ENCODE data around the gene LYRM9. TPM values are rescaled to one million over a fixed set of nuclear protein-coding genes. Genes with fewer than 3 reads are reported as not detected.

The LYRM9 gene
- total and polyA plus RNA-seq, 2 of the 8 experiments (the other 6 are each of a cell fraction or from before 2014, with no cell fraction given) = 4.3 to 5.2 TPM

GRCh38 chr17:27892542-27892865, 661 bp downstream of the LYRM9 start:
- no peak for FAIRE-seq
- TF ChIP-seq SUZ12 (IDR thresholded peaks at IDR 0.05; ENCODE audit: low read length) = no peak
- TF ChIP-seq CBX8 (IDR thresholded peaks at IDR 0.05; ENCODE audit: borderline replicate concordance, low read depth, low read length) = no peak
- TF ChIP-seq BACH1 (IDR thresholded peaks at IDR 0.05; ENCODE audit: low read length) = no peak
- no peak for TF ChIP-seq FOSL1 (IDR thresholded peaks at IDR 0.05; ENCODE audit: insufficient read depth, low read depth, low read length)
- TF ChIP-seq GABPA (IDR thresholded peaks at IDR 0.05; ENCODE audit: borderline replicate concordance, insufficient read depth, low read length) = no peak
- no peak for TF ChIP-seq ASH2L (IDR thresholded peaks at IDR 0.05; ENCODE audit: low read length)
- TF ChIP-seq ATF2 (IDR thresholded peaks at IDR 0.05; ENCODE audit: low read length) = no peak
- no peak for TF ChIP-seq SIX5 (IDR thresholded peaks at IDR 0.05; ENCODE audit: low read depth, low read length)
- TF ChIP-seq KDM1A (IDR thresholded peaks at IDR 0.05; ENCODE audit: borderline replicate concordance, low read length) = no peak
- TF ChIP-seq SP1 (IDR thresholded peaks at IDR 0.05; ENCODE audit: low read depth, low read length) = no peak
- Histone ChIP-seq H2AFZ (ENCODE audit: low read length) (no peak overlapping the region), H2BK15ac (ENCODE audit: low read length) (no peak overlapping the region), H3K4me2 (ENCODE audit: insufficient read depth in 1 of 2, low read depth in 2 of 2, low read length in 2 of 2) (peak overlapping the region; percentile 51 to 72), H2BK5ac (ENCODE audit: low read depth, low read length) (peak overlapping the region; percentile 9; the same call in 1 of the 2 replicates), H2AK5ac (ENCODE audit: low read depth, low read length) (no peak overlapping the region), H3K56ac (replicated peaks; ENCODE audit: insufficient read length, low read depth, low read length) (no peak overlapping the region), H4K20me1 (replicated peaks in 1 of 2; ENCODE audit: control insufficient read depth in 1 of 2, insufficient read depth in 2 of 2, low read length in 2 of 2) (no peaks in the 10 kb centered on the region), H3K4me3 (ENCODE audit: extremely low read depth in 1 of 4, insufficient read depth in 2 of 4, low read depth in 3 of 4, low read length in 4 of 4) (peak overlapping the region; percentile 42 to 63 (median 61); a peak in 7 of 8 replicates), H3K23me2 (ENCODE audit: low read depth, low read length) (peaks cover 3% of the 10 kb centered on the region; the same call in 1 of the 2 replicates), H3K9me3 (ENCODE audit: insufficient read depth in 2 of 2, low read depth in 1 of 2, low read length in 1 of 2) (no peaks in the 10 kb centered on the region), H3K27me3 (replicated peaks in 1 of 4; ENCODE audit: control insufficient read depth in 3 of 4, extremely low read depth in 1 of 4, insufficient read depth in 3 of 4, low read length in 3 of 4) (peaks cover 0 to 6% (median 0%) of the 10 kb centered on the region in 4 experiments; a peak in 2 of 7 replicates), H3K4ac (replicated peaks; ENCODE audit: insufficient read length, low read depth, low read length) (no peak overlapping the region), H3K36me3 (ENCODE audit: control insufficient read depth in 2 of 4, insufficient read depth in 4 of 4, low read length in 3 of 4) (no peaks in the 10 kb centered on the region), H3K9ac (replicated peaks in 1 of 4; ENCODE audit: extremely low read depth in 1 of 4, low read depth in 3 of 4, low read length in 3 of 4) (no peak overlapping the region), H3K79me1 (ENCODE audit: low read depth, low read length) (no peaks in the 10 kb centered on the region), H3K14ac (ENCODE audit: insufficient read length) (no peak overlapping the region), H3K27ac (ENCODE audit: low read depth, low read length) (no peak overlapping the region), H2BK20ac (ENCODE audit: low read length) (no peak overlapping the region), H3K18ac (ENCODE audit: extremely low read depth, low read length) (no peak overlapping the region), H4K8ac (ENCODE audit: extremely low read depth, insufficient read depth, low read length) (no peak overlapping the region), H2BK12ac (ENCODE audit: low read depth, low read length) (no peak overlapping the region), H4K5ac (ENCODE audit: insufficient read length, low read depth, low read length) (no peak overlapping the region), H3K23ac (ENCODE audit: insufficient read length) (no peak overlapping the region), H3K79me2 (ENCODE audit: control insufficient read depth in 1 of 2, insufficient read depth in 2 of 2, low read length in 2 of 2) (no peaks in the 10 kb centered on the region), H2BK120ac (replicated peaks; ENCODE audit: low read depth, low read length) (no peak overlapping the region), H3K4me1 (replicated peaks in 1 of 4; ENCODE audit: control insufficient read depth in 3 of 4, insufficient read depth in 4 of 4, low read length in 3 of 4) (peaks cover 6 to 35% (median 22%) of the 10 kb centered on the region in 4 experiments; a peak in 6 of 7 replicates), H4K91ac (replicated peaks; ENCODE audit: insufficient read length, low read length) (no peak overlapping the region)
- ChIA-PET POLR2A (ENCODE audit: partially characterized antibody) (interaction anchor here (1.0 to 1.8 kb wide), 2 partner anchors 8 to 13 kb away, joined by 3 to 6 read pairs; no protein-coding TSS in a partner anchor), CTCF (ENCODE audit: partially characterized antibody) (interaction anchor here (0.6 to 2.2 kb wide), 11 partner anchors 10 to 356 kb away, joined by 3 to 9 read pairs (median 4); no protein-coding TSS in a partner anchor)
- no peak for DNase-seq (ENCODE audit: low read depth in 1 of 2, low spot score in 2 of 2)
- WGBS, 2 experiments (ENCODE audit: extremely low coverage in 1 of 2, insufficient coverage in 1 of 2, insufficient read length in 1 of 2, insufficient replicate concordance in 2 of 2, low coverage in 1 of 2, low lambda C conversion rate in 2 of 2, missing lambda C conversion rate in 1 of 2) = 80% methylated on average over 3 of the region's 3 CpGs; no CpG with 5 or more reads in 1 of the 2 experiments

All from H1 (cell line).